ENCODE data around the gene NAA40. TPM values are rescaled to one million over a fixed set of nuclear protein-coding genes. Genes with fewer than 3 reads are reported as not detected.
A peak's percentile ranks its signal among the peaks of the same experiment; 100 is the strongest.

The NAA40 gene
- total RNA-seq, 2 donors from 2014 or later, result 16.6 to 19.3 TPM

GRCh38 chr11:63907063-63907462, 31.7 kb upstream of the NAA40 start:
- Mint-ChIP-seq H3K27me3 (no peaks in the 10 kb centered on the region), H3K27ac (no peak overlapping the region), H3K36me3 (ENCODE audit: low read depth) (peaks cover 2% of the 10 kb centered on the region), H3K4me1 (peaks cover 5% of the 10 kb centered on the region), H3K4me3 (no peak overlapping the region)
- H3K9me3 ChIP-seq (ENCODE audit: control insufficient read depth, low read length, poor library complexity, severe bottlenecking), result no peaks in the 10 kb centered on the region
- DNase-seq (no peak), ATAC-seq (no peak)

GRCh38 chr11:63907808-63908530, 30.8 kb upstream of the NAA40 start:
- Mint-ChIP-seq H3K4me3 (no peak overlapping the region), H3K27ac (no peak overlapping the region), H3K4me1 (peaks cover 8% of the 10 kb centered on the region), H3K27me3 (no peaks in the 10 kb centered on the region), H3K36me3 (ENCODE audit: low read depth) (peaks cover 2% of the 10 kb centered on the region)
- DNase-seq (no peak), ATAC-seq (no peak)
- no peaks in the 10 kb centered on the region for H3K9me3 ChIP-seq (ENCODE audit: control insufficient read depth, low read length, poor library complexity, severe bottlenecking)

DNA sequence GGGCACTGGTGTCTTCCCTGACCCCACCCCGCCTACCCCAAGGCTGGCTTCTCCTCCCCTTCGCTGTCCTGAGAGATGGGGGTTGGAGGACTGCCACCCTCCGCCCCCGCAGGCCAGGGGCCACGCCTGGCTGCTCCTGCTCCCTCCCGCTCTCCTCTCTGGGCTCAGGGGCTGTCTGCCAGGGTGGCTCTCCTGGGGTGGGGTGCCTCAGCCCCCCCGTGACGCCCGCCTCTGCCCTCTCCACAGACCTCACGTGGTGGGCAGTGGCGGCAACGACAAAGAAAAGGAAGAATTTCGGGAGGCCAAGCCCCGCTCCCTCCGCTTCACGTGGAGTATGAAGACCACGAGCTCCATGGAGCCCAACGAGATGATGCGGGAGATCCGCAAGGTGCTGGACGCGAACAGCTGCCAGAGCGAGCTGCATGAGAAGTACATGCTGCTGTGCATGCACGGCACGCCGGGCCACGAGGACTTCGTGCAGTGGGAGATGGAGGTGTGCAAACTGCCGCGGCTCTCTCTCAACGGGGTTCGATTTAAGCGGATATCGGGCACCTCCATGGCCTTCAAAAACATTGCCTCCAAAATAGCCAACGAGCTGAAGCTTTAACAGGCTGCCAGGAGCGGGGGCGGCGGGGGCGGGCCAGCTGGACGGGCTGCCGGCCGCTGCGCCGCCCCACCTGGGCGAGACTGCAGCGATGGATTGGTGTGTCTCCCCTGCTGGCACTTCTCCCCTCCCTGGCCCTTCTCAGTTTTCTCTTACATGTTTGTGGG, 30.0 kb upstream of the NAA40 start:
- ATAC-seq (no peak), DNase-seq (no peak)
- H3K4me1 Mint-ChIP-seq, result peaks cover 8% of the 10 kb centered on the region
- H3K9me3 ChIP-seq (ENCODE audit: control insufficient read depth, low read length, poor library complexity, severe bottlenecking), result no peaks in the 10 kb centered on the region
- H3K36me3 Mint-ChIP-seq (ENCODE audit: low read depth), result no peaks in the 10 kb centered on the region
- H3K27ac Mint-ChIP-seq, result no peak overlapping the region
- no peak overlapping the region for H3K4me3 Mint-ChIP-seq
- no peaks in the 10 kb centered on the region for H3K27me3 Mint-ChIP-seq

GRCh38 chr11:63909591-63910506, 29.0 kb upstream of the NAA40 start:
- H3K27me3 Mint-ChIP-seq, result no peaks in the 10 kb centered on the region
- ATAC-seq (no peak), DNase-seq (no peak)
- H3K9me3 ChIP-seq (ENCODE audit: control insufficient read depth, low read length, poor library complexity, severe bottlenecking), result no peaks in the 10 kb centered on the region
- H3K27ac Mint-ChIP-seq, result peak overlapping the region; percentile 66
- no peak overlapping the region for H3K4me3 Mint-ChIP-seq
- peaks cover 10% of the 10 kb centered on the region for H3K4me1 Mint-ChIP-seq
- H3K36me3 Mint-ChIP-seq (ENCODE audit: low read depth), result no peaks in the 10 kb centered on the region

DNA sequence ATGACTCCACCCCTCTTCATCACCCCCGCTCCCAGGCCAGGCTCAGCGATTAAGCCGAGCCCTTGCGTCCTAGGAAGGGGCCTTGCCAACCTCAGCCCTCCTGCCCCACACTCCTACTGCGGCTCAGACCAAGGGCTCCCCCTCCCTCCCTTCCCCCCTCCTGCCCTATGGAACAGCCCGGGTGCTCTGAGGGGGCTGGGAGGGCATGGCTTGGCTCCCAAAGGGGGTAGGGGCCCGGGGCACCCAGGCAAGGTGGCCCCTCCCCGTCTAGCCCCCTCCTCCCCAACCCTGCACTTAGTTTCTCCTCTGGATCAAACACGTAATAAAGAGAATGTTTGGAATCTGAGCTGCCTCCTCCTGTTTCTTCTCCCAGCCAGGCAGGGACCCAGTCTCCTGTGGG, 28.1 kb upstream of the NAA40 start:
- Mint-ChIP-seq H3K27ac (peak overlapping the region; percentile 66), H3K4me3 (no peak overlapping the region), H3K36me3 (ENCODE audit: low read depth) (no peaks in the 10 kb centered on the region), H3K4me1 (peaks cover 13% of the 10 kb centered on the region), H3K27me3 (no peaks in the 10 kb centered on the region)
- H3K9me3 ChIP-seq (ENCODE audit: control insufficient read depth, low read length, poor library complexity, severe bottlenecking), result no peaks in the 10 kb centered on the region
- ATAC-seq (no peak), DNase-seq (no peak)

DNA sequence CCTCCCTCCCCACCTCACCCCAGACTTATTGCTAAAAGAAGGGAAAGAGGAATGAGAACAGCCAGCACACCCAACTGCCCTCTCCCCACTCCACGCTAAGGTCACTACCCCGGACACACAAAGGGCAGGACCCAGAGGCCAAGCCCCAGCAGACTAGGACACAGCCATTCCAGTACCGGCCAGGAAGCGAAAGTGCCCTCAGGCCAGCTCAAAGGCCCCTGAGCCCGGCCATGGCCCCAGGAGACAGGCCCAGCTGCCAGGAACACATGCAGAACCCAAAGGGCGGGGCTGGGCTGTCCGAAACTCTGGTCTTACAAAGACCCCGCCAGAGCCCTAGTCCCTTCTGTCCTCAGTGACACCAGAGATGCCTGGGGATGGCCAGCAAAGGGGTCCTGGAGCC, 27.4 kb upstream of the NAA40 start:
- Mint-ChIP-seq H3K27me3 (no peaks in the 10 kb centered on the region), H3K27ac (no peak overlapping the region), H3K36me3 (ENCODE audit: low read depth) (no peaks in the 10 kb centered on the region), H3K4me1 (peaks cover 13% of the 10 kb centered on the region), H3K4me3 (no peak overlapping the region)
- H3K9me3 ChIP-seq (ENCODE audit: control insufficient read depth, low read length, poor library complexity, severe bottlenecking), result no peaks in the 10 kb centered on the region
- DNase-seq, result no peak
- no peak for ATAC-seq

DNA sequence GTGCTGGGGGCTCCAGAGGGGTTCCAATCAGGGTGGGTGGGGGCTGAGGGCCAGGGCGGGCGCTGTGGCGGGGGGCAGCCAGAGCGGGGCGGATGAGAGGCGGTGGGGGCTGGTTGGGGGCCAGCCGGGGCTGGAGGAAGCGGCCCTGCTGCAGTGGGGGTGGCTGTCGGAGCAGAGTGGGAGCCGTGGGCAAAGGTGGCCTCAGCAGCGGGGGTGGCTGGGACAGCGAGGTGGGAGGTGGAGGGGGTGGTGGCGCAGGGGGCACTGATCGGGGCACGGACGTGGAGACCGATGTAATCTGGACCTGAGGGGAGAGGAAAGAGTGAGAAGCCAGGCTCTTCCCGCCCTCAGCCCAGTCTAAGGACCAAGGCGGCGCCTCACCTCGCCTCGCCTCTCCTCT, 26.9 kb upstream of the NAA40 start:
- no peak for ATAC-seq
- Mint-ChIP-seq H3K4me3 (no peak overlapping the region), H3K4me1 (peaks cover 13% of the 10 kb centered on the region), H3K36me3 (ENCODE audit: low read depth) (no peaks in the 10 kb centered on the region), H3K27ac (no peak overlapping the region), H3K27me3 (no peaks in the 10 kb centered on the region)
- no peaks in the 10 kb centered on the region for H3K9me3 ChIP-seq (ENCODE audit: control insufficient read depth, low read length, poor library complexity, severe bottlenecking)
- no peak for DNase-seq

DNA sequence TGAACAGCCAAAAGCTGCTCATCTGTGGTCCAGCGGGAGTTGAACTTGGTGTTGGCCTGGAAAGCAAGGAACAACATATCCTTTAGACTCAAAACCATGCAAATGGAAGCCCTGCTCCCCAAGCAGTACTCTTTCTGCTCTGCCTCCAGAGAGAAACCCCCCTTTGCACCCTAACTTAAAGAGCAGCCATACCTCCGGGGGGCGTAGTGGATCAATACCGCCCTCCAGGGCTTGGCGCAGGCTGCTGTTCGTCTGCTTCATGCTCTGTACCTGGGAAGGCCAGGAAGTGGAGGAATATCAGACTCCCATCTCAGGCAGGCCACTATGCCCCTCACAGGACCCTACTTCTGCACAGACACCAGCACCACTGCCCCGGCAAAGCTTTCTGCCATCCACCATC, 26.1 kb upstream of the NAA40 start:
- Mint-ChIP-seq H3K27ac (no peak overlapping the region), H3K4me1 (peaks cover 15% of the 10 kb centered on the region)

DNA sequence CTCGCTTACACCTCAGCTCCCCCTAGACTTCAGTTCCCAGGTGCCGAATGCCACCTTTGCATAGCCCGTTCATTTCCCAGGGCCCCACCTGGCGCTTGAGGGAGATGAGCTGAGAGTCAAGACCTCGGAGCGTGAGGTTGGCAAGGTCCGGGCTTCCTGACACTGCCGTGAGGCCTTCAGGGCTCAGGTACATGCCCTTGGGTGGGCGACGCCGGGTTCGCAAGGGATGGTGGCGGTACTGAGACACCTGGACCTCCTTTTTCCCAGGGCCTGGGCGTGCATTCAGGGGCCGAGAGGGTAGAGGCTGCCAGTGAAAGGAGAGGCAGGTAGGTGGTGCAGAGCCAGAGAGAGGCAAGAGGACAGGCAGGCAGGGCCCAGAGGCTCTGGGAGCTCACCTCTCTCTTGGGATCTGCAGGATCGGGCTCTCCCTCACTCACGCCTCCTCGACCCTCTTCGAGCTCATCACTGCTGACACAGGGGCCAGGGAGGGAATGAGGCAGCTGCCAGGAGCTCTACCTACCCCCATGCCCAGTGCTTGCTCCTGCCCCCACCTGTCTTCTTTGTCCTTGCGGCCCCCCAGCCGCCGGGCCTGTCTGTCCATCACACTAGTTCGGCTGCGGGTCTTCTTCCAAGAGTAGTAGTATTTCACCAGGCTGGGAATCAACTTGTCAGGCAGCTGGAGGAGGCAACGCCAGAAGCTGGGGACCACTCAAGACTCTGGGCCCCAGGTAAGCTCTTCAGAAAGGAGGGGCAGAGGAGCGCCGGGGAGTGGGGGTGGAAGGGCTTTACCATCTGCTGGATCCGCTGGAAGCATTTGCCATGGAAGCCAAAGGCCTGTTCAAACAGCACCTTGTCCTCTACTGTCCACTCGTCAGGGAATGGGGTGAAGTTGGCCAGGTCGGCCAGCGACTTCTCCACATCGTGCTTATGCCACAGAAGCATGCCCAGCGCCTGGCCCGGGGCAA, 24.7 kb upstream of the NAA40 start:
- Mint-ChIP-seq H3K4me1 (peaks cover 20% of the 10 kb centered on the region), H3K4me3 (no peak overlapping the region), H3K27ac (no peak overlapping the region), H3K27me3 (no peaks in the 10 kb centered on the region), H3K36me3 (ENCODE audit: low read depth) (no peaks in the 10 kb centered on the region)
- DNase-seq (no peak), ATAC-seq (no peak)
- H3K9me3 ChIP-seq (ENCODE audit: control insufficient read depth, low read length, poor library complexity, severe bottlenecking), result no peaks in the 10 kb centered on the region

More for the DNA sequence above, 26.1 kb upstream of the NAA40 start:
- H3K9me3 ChIP-seq (ENCODE audit: control insufficient read depth, low read length, poor library complexity, severe bottlenecking), result no peaks in the 10 kb centered on the region
- Mint-ChIP-seq H3K4me3 (no peak overlapping the region), H3K27me3 (no peaks in the 10 kb centered on the region), H3K36me3 (ENCODE audit: low read depth) (no peaks in the 10 kb centered on the region)
- no peak for DNase-seq
- ATAC-seq, result no peak

DNA sequence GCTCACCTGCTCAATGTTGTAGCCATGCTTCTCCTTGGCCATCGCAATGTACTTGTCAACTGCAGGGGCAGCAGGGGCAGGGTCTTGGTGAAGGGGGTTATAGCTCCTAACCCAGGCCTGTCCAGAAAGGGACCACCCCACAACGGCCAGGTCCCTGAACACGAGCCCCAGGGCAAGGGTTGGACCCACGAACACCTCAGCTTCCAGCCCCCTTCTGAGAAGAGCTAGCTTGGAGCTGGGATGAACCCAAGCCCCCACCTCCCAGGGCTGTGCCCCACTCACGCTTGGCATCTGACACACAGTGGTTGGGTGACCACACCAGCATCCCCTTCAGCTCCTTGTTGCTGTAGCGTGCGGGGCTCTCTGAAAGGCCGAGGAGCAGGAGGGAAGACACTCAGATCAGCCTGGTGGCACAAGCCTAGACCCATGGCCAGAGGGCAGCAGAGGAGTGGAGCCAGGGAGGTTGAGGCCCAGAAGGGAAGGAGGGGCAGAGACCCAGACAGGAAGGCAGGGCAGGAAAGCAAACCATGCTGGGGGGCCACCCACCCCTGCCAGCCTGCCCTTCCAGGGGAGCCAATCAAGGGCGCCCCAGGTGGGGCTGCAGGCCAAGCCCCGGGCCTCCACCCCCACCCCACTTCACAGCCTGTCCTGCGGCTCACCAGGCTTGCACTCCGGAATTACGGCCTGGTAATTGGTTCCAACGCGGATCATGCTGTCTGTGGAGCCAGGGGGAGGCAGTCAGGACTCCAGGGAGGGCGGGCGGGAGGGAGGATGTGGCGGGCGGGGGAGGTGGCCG, 23.7 kb upstream of the NAA40 start:
- H3K27ac Mint-ChIP-seq, result no peak overlapping the region

DNA sequence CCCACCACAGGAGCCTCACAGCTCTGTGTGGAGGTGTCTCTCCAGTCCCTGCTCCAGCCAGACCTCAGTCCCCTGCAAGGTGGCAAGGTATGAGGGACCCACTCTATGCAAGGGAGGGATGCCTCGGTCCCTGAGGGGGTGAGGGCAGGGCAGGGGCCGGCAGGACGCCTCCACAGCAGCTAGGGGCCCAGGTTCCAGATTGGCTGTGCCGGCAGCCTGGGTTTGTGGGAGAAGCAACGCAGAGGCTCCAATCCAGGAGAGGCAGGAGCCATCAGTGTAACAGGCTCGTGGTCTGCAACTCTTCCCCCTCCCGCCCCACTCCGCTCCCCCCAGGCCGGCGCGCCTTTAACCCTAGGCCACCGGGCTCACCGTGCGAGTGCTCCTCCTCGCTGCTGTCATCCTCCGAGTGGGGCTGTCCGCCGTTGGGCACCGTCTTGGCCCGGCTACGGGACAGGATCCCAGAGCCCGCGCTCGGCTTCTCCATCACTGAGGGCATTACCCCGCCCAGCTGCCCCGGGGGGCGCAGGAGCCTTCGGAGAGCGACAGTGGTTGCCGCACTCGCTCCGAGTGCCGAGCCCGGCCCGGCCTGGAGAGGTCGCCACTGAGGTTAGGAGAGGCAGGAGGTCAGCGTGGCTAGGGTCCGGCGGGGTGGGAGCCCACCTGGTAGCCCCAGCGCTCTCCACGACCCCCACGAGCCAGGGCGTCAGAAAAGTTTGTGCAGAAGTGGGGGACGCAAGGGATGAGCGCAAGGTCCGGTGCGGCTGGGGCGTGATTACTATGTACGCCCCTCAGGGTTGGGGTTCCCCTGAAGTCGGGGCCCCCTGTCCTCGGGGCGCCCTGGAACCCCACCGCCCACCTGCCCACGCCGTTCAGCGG, 22.6 kb upstream of the NAA40 start:
- peak overlapping the region; percentile 92 for H3K4me3 Mint-ChIP-seq
- DNase-seq (no peak), ATAC-seq (peak; percentile 27)
- no peaks in the 10 kb centered on the region for H3K36me3 Mint-ChIP-seq (ENCODE audit: low read depth)
- H3K9me3 ChIP-seq (ENCODE audit: control insufficient read depth, low read length, poor library complexity, severe bottlenecking), result no peaks in the 10 kb centered on the region
- H3K4me1 Mint-ChIP-seq, result peaks cover 20% of the 10 kb centered on the region
- H3K27me3 Mint-ChIP-seq, result no peaks in the 10 kb centered on the region
- no peak overlapping the region for H3K27ac Mint-ChIP-seq

More for the DNA sequence above, 23.7 kb upstream of the NAA40 start:
- Mint-ChIP-seq H3K4me3 (peak overlapping the region; percentile 81), H3K4me1 (peaks cover 20% of the 10 kb centered on the region), H3K36me3 (ENCODE audit: low read depth) (no peaks in the 10 kb centered on the region), H3K27me3 (no peaks in the 10 kb centered on the region)
- no peaks in the 10 kb centered on the region for H3K9me3 ChIP-seq (ENCODE audit: control insufficient read depth, low read length, poor library complexity, severe bottlenecking)
- no peak for ATAC-seq
- DNase-seq, result no peak
